Upper lobe of left lung (tissue), 6 donors: ENCODE measurements around the gene MAML2. TPM values are rescaled to one million over a fixed set of nuclear protein-coding genes. Genes with fewer than 3 reads are reported as not detected.

Experiments
- ATAC-seq, 2 donors: fragments of 200-7000 bp; cut with Tn5 transposase; one replicate each; pipeline ENCODE4 v1.9.1; 2022; ENCODE audit warnings: mild to moderate bottlenecking in 2 of 2, moderate library complexity in 2 of 2; ENCODE audit not compliant: low FRiP score in 2 of 2
- DNase-seq, 2 donors: peaks; one replicate each; pipeline ENCODE4 v3.0.0-alpha.2; 2019 to 2020
- H3K27ac ChIP-seq, 4 donors: fragments of 200-600 bp; sonication (generic); one replicate each; pipeline ENCODE4 v1.5.1; 2016 to 2019
- H3K27me3 ChIP-seq, 4 donors: fragments of 200-600 bp; sonication (generic); one replicate each; pipeline ENCODE4 v1.5.1; 2017 to 2019
- H3K36me3 ChIP-seq, 4 donors: fragments of 200-600 bp; sonication (generic); one replicate each; pipeline ENCODE4 v1.5.1; 2016 to 2019
- H3K4me1 ChIP-seq, 4 donors: fragments of 200-600 bp; sonication (generic); one replicate each; pipeline ENCODE4 v1.5.1; 2018 to 2019
- H3K4me3 ChIP-seq, 4 donors: fragments of 200-600 bp; sonication (generic); one replicate each; pipeline ENCODE4 v1.5.1; 2017 to 2019; ENCODE audit warnings: mild to moderate bottlenecking in 2 of 4, moderate library complexity in 1 of 4
- H3K9me3 ChIP-seq, 4 donors: fragments of 200-600 bp; sonication (generic); one replicate each; pipeline ENCODE4 v1.5.1; 2018 to 2019
- EP300 ChIP-seq, 4 donors: sonication (generic); formaldehyde crosslinking; IDR thresholded peaks; one replicate each; pipeline ENCODE4 v1.5.1; 2017; ENCODE audit warnings: antibody characterized with exemption in 4 of 4, control low read depth in 2 of 4
- POLR2A ChIP-seq, 4 donors: fragments of 450-650 bp; IDR thresholded peaks; one replicate each; pipeline ENCODE4 v1.5.1; 2016 to 2017; ENCODE audit warnings: antibody characterized with exemption in 4 of 4, mild to moderate bottlenecking in 2 of 4
- POLR2AphosphoS5 ChIP-seq, 2 donors: sonication (generic); formaldehyde crosslinking; IDR thresholded peaks; one replicate each; pipeline ENCODE4 v1.5.1; 2017; ENCODE audit warnings: antibody characterized with exemption in 2 of 2
- WGBS, 2 donors: methylation state at CpG; one replicate each; pipeline ENCODE4 v1.1.5; 2017 to 2018; 5-methylcytosine and 5-hydroxymethylcytosine counted together
- total RNA-seq, 6 donors: library from RNA; depleted of rRNA in 4 of 6; stranded (reverse); fragments of >200 nt in 4 of 6; gene quantifications; one replicate each; pipeline versions ENCODE4 v1.1.0 to v1.2.1, GENCODE V29; 2016 to 2021
- TF ChIP-seq, protein P1 (sequence below), 6 experiments: fragments of 450-650 bp in 4 of 6; fragments of 200-600 bp in 2 of 6; sonication (generic) in 2 of 6; IDR thresholded peaks; one replicate each; pipeline ENCODE4 v1.5.1; 2016 to 2019; ENCODE audit warnings: antibody characterized with exemption in 6 of 6
- donor health status: DM: no; HTN: no; CAD: no; lungs with moderate emphysema.
- donor health status: DM: no; HTN: yes; CAD: no; lungs with severe emphysema.

Gene MAML2
- total RNA-seq, 6 donors from 2014 or later, result 19.5 to 36.6 (median 26.3) TPM

GRCh38 chr11:96335388-96335787 is 7.6 kb downstream of the MAML2 start:
- no peaks in the 10 kb centered on the region for H3K27me3 ChIP-seq
- H3K4me3 ChIP-seq, result no peak overlapping the region
- peak in 1 of 2 donors; percentile 34 for TF ChIP-seq POLR2AphosphoS5 (IDR thresholded peaks at IDR 0.05)
- TF ChIP-seq, protein P1, sequence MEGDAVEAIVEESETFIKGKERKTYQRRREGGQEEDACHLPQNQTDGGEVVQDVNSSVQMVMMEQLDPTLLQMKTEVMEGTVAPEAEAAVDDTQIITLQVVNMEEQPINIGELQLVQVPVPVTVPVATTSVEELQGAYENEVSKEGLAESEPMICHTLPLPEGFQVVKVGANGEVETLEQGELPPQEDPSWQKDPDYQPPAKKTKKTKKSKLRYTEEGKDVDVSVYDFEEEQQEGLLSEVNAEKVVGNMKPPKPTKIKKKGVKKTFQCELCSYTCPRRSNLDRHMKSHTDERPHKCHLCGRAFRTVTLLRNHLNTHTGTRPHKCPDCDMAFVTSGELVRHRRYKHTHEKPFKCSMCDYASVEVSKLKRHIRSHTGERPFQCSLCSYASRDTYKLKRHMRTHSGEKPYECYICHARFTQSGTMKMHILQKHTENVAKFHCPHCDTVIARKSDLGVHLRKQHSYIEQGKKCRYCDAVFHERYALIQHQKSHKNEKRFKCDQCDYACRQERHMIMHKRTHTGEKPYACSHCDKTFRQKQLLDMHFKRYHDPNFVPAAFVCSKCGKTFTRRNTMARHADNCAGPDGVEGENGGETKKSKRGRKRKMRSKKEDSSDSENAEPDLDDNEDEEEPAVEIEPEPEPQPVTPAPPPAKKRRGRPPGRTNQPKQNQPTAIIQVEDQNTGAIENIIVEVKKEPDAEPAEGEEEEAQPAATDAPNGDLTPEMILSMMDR (IDR thresholded peaks at IDR 0.05), result no peak
- no peak for TF ChIP-seq POLR2A (IDR thresholded peaks at IDR 0.05)
- peak in 1 of 4 donors; percentile 47 for TF ChIP-seq EP300 (IDR thresholded peaks at IDR 0.05)
- H3K27ac ChIP-seq, result peak overlapping the region in 3 of 4 donors; percentile 27 to 58 (median 31)
- no peak for ATAC-seq
- WGBS, 2 donors, result 49 to 50% methylated on average over 4 of the region's 4 CpGs
- H3K4me1 ChIP-seq, result peaks cover 75 to 92% (median 86%) of the 10 kb centered on the region in 4 donors
- H3K9me3 ChIP-seq, result no peaks in the 10 kb centered on the region
- DNase-seq, result peak in 1 of 2 donors; percentile 34
- H3K36me3 ChIP-seq, result no peaks in the 10 kb centered on the region

DNA sequence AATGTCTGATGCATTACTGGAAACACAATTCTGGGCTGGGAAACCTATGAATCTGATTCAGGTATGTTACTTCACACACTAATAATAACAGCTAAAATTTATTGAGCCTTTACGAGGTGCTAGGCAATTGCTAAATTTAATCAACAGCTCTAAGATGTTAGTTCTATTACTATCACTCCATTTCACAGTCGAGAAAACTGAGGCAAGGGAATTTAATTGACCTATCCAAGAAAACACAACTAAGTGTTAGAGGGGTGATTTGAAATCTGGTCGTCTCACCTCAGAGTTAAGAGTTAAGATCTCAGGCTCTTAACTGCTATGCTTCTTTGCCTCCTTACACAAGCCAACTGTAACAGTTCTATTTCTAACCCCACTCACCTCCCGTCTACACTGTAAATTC is 8.8 kb downstream of the MAML2 start:
- no peaks in the 10 kb centered on the region for H3K36me3 ChIP-seq
- no peak overlapping the region for H3K27ac ChIP-seq
- no peaks in the 10 kb centered on the region for H3K9me3 ChIP-seq
- 89 to 91% methylated on average over 4 of the region's 4 CpGs for WGBS, 2 donors
- no peaks in the 10 kb centered on the region for H3K27me3 ChIP-seq
- ATAC-seq (no peak), DNase-seq (no peak)
- no peak overlapping the region for H3K4me3 ChIP-seq
- H3K4me1 ChIP-seq, result peaks cover 64 to 92% (median 85%) of the 10 kb centered on the region in 4 donors
- TF ChIP-seq POLR2AphosphoS5 (IDR thresholded peaks at IDR 0.05), result no peak
- TF ChIP-seq, protein P1 (IDR thresholded peaks at IDR 0.05), result no peak
- no peak for TF ChIP-seq POLR2A (IDR thresholded peaks at IDR 0.05)
- no peak for TF ChIP-seq EP300 (IDR thresholded peaks at IDR 0.05)

DNA sequence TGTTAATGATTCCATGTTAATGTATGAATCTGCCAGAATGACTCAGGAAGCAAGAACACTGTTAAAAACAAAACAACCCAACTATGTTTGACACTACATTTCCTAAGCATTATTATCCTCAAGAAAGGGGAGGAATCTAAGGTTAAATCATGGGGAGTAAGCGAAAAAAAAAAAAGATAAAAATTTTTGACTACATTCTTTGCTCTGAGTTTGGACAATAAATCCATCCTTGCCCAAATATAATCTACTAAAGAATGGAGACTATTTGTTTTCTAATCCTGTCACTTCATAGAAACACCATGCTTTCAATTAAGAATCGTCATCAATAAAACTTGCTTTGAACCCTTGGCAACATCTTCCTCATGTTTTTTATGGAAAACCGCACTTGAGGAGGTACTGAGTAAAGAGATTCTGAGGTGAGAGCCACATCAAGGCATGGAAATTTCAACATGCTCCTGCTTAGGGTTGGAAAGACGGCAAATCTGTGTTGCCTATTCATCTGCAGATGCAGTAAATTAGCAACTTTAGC is 9.7 kb downstream of the MAML2 start:
- Histone ChIP-seq H3K36me3 (no peaks in the 10 kb centered on the region), H3K4me1 (peaks cover 56 to 89% (median 82%) of the 10 kb centered on the region in 4 donors), H3K9me3 (no peaks in the 10 kb centered on the region), H3K27ac (peak overlapping the region in 2 of 4 donors; percentile 8 to 62), H3K27me3 (no peaks in the 10 kb centered on the region), H3K4me3 (no peak overlapping the region)
- DNase-seq, result no peak
- no peak for ATAC-seq
- WGBS, 2 donors, result 60 to 73% methylated on average over 4 of the region's 4 CpGs
- no peak for TF ChIP-seq POLR2AphosphoS5 (IDR thresholded peaks at IDR 0.05)
- TF ChIP-seq EP300 (IDR thresholded peaks at IDR 0.05), result no peak
- TF ChIP-seq, protein P1 (IDR thresholded peaks at IDR 0.05), result no peak
- TF ChIP-seq POLR2A (IDR thresholded peaks at IDR 0.05), result no peak

- peak overlapping the region; percentile 24 to 62 (median 48) for H3K27ac ChIP-seq
- H3K9me3 ChIP-seq, result no peaks in the 10 kb centered on the region
- ATAC-seq (peak; percentile 20 to 35), DNase-seq (peak in 1 of 2 donors; percentile 40)
- WGBS, 2 donors, result 44 to 57% methylated on average over 8 of the region's 8 CpGs
- TF ChIP-seq EP300 (IDR thresholded peaks at IDR 0.05) (no peak), POLR2AphosphoS5 (IDR thresholded peaks at IDR 0.05) (no peak), POLR2A (IDR thresholded peaks at IDR 0.05) (no peak)
- TF ChIP-seq, protein P1 (IDR thresholded peaks at IDR 0.05), result no peak
- no peaks in the 10 kb centered on the region for H3K36me3 ChIP-seq
- peaks cover 46 to 80% (median 73%) of the 10 kb centered on the region in 4 donors for H3K4me1 ChIP-seq
- no peak overlapping the region for H3K4me3 ChIP-seq
- no peaks in the 10 kb centered on the region for H3K27me3 ChIP-seq
Measured at GRCh38 chr11:96332126-96332771, 10.7 kb downstream of the MAML2 start.
